IPS DF 6.9 (cell line): Measurements from ENCODE around the gene DGKE.

Experiments used
- DNase-seq: peaks from one replicate; pipeline ENCODE4 v3.0.0-alpha.2; 2013; ENCODE audit warnings: low read depth, low spot score
- H3K27ac ChIP-seq: one replicate; pipeline ENCODE4 v1.5.1; 2013; ENCODE audit warnings: low read length, control low read depth
- H3K27me3 ChIP-seq: 2 replicates; pipeline ENCODE4 v1.6.1; 2013; ENCODE audit warnings: mild to moderate bottlenecking, low read length; ENCODE audit not compliant: control insufficient read depth, insufficient read depth
- H3K36me3 ChIP-seq: 2 replicates; pipeline ENCODE4 v1.6.1; 2013; ENCODE audit warnings: low read length; ENCODE audit not compliant: control insufficient read depth, insufficient read depth
- H3K4me1 ChIP-seq: 2 replicates; pipeline ENCODE4 v1.6.1; 2013; ENCODE audit warnings: low read length; ENCODE audit not compliant: control insufficient read depth, insufficient read depth
- H3K4me3 ChIP-seq: 2 replicates; pipeline ENCODE4 v1.5.1; 2013; ENCODE audit warnings: mild to moderate bottlenecking, low read length
- H3K9me3 ChIP-seq: 2 replicates; pipeline ENCODE4 v1.6.1; 2013; ENCODE audit warnings: low read length, inconsistent platforms; ENCODE audit not compliant: control insufficient read depth, insufficient read depth
- WGBS: extraction: QIAGEN DNeasy Blood & Tissue Kit; methylation state at CpG from one replicate; pipeline ENCODE4 v1.1.7; 2013; ENCODE audit warnings: mixed read lengths, missing lambda C conversion rate; ENCODE audit not compliant: insufficient read length, insufficient coverage; 5-methylcytosine and 5-hydroxymethylcytosine counted together

Gene DGKE

DNA sequence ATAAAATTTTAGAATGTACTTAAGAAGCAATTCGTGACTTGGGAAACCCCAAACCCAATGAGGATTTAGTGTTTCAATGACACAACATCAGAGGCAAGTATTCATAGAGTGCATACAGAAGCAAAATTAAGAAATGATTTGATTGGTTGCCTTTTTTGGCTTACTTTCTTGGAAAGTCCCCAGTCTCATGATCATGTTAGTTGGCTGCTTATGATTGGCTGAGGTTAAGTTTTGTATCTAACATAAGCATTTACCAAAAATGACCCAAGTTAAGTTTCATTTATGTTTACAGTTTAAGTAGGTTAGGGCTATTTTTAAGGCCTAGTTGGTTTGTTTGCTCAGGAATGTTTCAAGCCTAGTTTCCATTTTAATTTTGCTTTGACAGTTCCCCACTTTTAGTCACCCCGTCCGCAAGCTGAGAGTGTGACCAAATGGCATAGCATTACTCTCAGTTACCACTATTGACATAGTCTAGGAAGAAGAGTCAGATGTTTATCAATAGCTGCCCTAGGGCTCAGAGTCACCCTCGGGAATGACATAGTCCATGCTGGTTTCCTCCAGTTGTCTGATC, 36.2 kb downstream of the DGKE start:
- no peak for DNase-seq
- no peaks in the 10 kb centered on the region for H3K27me3 ChIP-seq
- no peaks in the 10 kb centered on the region for H3K4me1 ChIP-seq
- no CpG with 5 or more reads among the region's 4 CpGs for whole genome bisulfite sequencing
- H3K9me3 ChIP-seq, result no peaks in the 10 kb centered on the region
- H3K36me3 ChIP-seq, result no peaks in the 10 kb centered on the region
- no peak overlapping the region for H3K27ac ChIP-seq
- no peak overlapping the region for H3K4me3 ChIP-seq

DNA sequence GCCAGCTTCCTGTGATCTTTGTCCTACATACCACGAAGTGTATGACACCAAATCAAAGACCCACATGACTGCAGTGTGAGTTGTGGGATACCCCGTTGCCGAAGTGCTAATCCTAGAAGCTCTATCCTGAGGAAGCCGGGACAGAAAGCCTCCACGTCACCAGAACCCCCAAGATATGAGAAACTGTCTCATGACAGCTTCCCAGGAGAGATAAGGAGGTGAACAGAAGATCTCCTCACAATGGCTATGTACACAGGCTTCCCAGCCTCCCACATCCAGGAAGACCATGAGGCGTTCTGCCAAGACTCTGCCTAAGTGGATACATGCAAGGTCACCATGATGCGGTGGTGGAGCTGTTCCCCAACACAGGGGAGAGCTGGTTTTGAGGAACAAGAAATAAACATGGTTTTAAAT, 42.8 kb downstream of the DGKE start:
- no peaks in the 10 kb centered on the region for H3K4me1 ChIP-seq
- DNase-seq, result no peak

DNA sequence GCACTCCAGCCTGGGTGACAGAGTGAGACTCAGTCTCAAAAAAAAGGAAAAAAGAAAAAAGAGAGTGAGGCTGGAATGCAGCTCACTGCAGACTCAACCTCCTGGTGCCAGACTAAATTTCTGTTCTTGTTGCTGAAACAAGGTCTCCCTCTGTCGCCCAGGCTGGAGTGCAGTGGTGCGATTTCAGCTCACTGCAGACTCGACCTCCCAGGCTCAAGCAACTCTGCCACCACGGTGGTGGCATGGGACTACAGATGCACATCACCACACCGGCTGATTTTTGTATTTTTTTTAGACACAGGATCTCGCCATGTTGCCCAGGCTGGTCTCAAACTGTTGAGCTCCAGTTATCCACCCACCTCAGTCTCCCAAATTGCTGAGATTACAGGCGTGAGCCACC, 45.3 kb downstream of the DGKE start:
- Histone ChIP-seq H3K27ac (no peak overlapping the region), H3K9me3 (no peaks in the 10 kb centered on the region), H3K4me3 (no peak overlapping the region), H3K27me3 (no peaks in the 10 kb centered on the region), H3K4me1 (no peaks in the 10 kb centered on the region), H3K36me3 (no peaks in the 10 kb centered on the region)
- DNase-seq, result no peak
- no CpG with 5 or more reads among the region's 7 CpGs for WGBS

More for the DNA sequence above, 42.8 kb downstream of the DGKE start:
- Histone ChIP-seq H3K9me3 (no peaks in the 10 kb centered on the region), H3K4me3 (no peak overlapping the region), H3K27me3 (no peaks in the 10 kb centered on the region), H3K27ac (no peak overlapping the region), H3K36me3 (no peaks in the 10 kb centered on the region)
- WGBS, result no CpG with 5 or more reads among the region's 7 CpGs

DNA sequence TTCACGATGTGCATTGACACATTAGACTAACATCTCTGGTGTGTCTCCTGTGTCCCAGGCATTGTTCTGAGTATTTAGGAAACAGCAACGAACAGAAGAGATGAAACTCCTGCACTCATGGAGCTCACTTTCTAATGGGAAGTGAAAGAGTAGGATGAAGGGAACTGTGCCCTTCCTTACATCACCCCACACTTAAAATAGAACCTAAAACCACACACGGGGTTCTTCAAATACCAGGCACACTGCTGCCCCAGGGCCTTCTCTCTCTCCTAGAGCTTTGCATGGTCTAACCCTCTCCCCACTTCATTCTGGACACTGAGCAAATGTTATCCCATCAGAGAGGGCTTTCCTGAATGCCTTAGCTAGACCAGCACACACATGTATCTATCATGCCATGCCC, 46.2 kb downstream of the DGKE start:
- Histone ChIP-seq H3K9me3 (no peaks in the 10 kb centered on the region), H3K27me3 (no peaks in the 10 kb centered on the region), H3K27ac (no peak overlapping the region), H3K4me3 (no peak overlapping the region), H3K4me1 (no peaks in the 10 kb centered on the region), H3K36me3 (no peaks in the 10 kb centered on the region)
- WGBS, result no CpG with 5 or more reads among the region's 3 CpGs
- DNase-seq, result no peak

DNA sequence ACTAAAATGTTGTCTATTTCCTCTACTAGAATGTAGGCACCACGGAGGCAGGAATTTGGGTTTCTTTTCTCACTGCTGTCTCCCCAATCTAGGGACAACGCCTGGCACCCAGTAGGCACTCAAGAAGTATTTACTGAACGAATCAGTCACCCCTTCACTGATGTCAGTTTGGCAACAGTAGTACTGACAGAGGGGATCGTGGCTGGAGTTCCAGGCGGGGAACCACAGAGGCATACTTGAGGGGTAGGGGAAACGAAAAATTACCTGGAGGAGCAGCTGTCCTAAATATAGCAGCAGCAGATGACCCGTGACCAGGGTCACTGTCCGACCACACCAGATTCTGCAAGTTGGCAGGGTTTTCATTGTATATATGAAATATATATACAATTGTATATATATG, 46.6 kb downstream of the DGKE start:
- Histone ChIP-seq H3K4me3 (no peak overlapping the region), H3K36me3 (no peaks in the 10 kb centered on the region), H3K4me1 (no peaks in the 10 kb centered on the region), H3K27me3 (no peaks in the 10 kb centered on the region), H3K9me3 (no peaks in the 10 kb centered on the region), H3K27ac (no peak overlapping the region)
- no peak for DNase-seq
- no CpG with 5 or more reads among the region's 8 CpGs for WGBS

DNA sequence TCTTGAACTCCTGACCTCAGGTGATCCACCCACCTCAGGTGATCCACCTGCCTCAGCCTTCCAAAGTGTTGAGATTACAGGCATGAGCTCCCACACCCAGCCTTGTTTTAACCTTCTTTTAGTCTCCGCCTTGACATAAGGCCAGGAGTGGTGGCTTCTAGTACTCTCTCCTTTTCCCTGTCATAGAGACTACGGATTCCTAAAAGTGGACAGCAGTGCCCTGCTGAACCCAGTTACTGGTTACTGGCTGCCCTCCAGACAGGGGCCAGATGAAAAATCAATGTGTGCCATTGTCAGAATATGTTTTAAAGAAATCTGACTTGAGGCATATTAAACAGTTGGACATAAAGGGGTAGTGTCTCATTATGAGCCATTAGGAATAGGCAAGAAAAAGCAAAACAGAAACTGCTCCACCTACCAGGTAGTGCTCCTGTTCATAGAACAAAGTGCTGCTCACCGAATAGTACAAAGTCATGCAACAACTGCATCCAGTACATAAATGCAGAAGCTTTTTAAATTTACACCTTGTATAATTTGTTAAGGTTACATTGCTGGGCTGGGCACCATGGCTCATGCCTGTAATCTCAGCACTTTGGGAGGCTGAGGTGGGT, 47.8 kb downstream of the DGKE start:
- Histone ChIP-seq H3K27me3 (no peaks in the 10 kb centered on the region), H3K4me1 (no peaks in the 10 kb centered on the region), H3K9me3 (no peaks in the 10 kb centered on the region), H3K4me3 (no peak overlapping the region), H3K27ac (no peak overlapping the region), H3K36me3 (no peaks in the 10 kb centered on the region)
- WGBS, result no CpG with 5 or more reads among the region's 3 CpGs
- no peak for DNase-seq

GRCh38 chr17:56883616-56884015, 49.7 kb downstream of the DGKE start:
- Histone ChIP-seq H3K27ac (no peak overlapping the region), H3K9me3 (0 out of 2 replicates have a peak, but pooled peaks cover 2% of the 10 kb centered on the region), H3K4me1 (no peaks in the 10 kb centered on the region), H3K4me3 (no peak overlapping the region), H3K27me3 (no peaks in the 10 kb centered on the region), H3K36me3 (no peaks in the 10 kb centered on the region)
- no CpG with 5 or more reads among the region's 1 CpG for WGBS
- no peak for DNase-seq

DNA sequence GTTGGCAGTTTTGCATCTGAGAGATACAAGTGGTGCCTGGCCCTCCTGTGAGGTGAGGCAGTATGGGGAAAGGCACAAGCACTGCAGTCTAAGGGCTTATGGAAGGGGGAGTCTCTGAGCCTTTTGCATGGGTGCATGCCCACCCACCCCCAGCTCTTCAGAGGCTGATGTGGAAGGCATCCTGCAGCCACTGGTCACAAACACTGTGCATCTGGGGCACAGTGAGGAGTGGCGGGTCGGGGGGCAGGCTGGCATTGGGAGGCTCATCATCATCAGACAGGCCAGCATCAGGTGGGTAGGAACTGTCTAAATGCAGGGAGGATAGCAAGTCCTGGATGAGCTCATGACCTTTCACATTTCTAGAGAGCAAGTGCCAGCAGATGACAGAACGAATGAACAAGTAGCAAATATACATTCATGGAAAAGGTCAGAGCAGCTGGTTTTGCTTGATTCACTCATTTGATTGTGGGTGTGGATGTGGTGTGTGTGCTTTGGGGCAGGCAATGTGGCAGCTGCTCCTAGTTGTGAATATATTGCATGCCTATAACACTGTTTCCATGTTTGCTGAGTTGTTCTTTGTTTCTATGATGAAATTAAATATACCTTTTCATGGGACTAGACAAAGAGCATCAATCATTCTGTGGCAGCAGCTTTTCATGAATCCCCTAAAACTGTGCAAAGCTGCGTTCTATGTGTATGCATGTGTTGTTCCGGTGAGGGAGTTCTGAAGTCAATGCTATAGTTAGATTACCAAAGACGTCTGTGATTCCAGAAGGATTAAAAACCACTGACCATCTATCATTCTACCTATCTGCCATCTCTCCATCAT, 50.7 kb downstream of the DGKE start:
- no peaks in the 10 kb centered on the region for H3K4me1 ChIP-seq
- WGBS, result no CpG with 5 or more reads among the region's 6 CpGs
- no peaks in the 10 kb centered on the region for H3K36me3 ChIP-seq
- no peaks in the 10 kb centered on the region for H3K27me3 ChIP-seq
- DNase-seq, result no peak
- H3K9me3 ChIP-seq, result 0 out of 2 replicates have a peak, but pooled peaks cover 2% of the 10 kb centered on the region
- H3K27ac ChIP-seq, result no peak overlapping the region
- no peak overlapping the region for H3K4me3 ChIP-seq

GRCh38 chr17:56885312-56885657, 51.3 kb downstream of the DGKE start:
- no peaks in the 10 kb centered on the region for H3K4me1 ChIP-seq
- no peak overlapping the region for H3K4me3 ChIP-seq
- no peaks in the 10 kb centered on the region for H3K36me3 ChIP-seq
- no peak overlapping the region for H3K27ac ChIP-seq
- no CpG with 5 or more reads among the region's 2 CpGs for WGBS
- no peaks in the 10 kb centered on the region for H3K27me3 ChIP-seq
- DNase-seq, result no peak
- H3K9me3 ChIP-seq, result 0 out of 2 replicates have a peak, but pooled peaks cover 2% of the 10 kb centered on the region

- Histone ChIP-seq H3K4me1 (no peaks in the 10 kb centered on the region), H3K4me3 (no peak overlapping the region), H3K9me3 (0 out of 2 replicates have a peak, but pooled peaks cover 2% of the 10 kb centered on the region), H3K36me3 (no peaks in the 10 kb centered on the region), H3K27ac (no peak overlapping the region), H3K27me3 (no peaks in the 10 kb centered on the region)
- DNase-seq, result no peak
- WGBS, result no CpG with 5 or more reads among the region's 2 CpGs
These were observed 52.4 kb downstream of the DGKE start for GRCh38 chr17:56886288-56886731.
